GM12878 (cell line): Measurements from ENCODE around the gene ZNF554. TPM values are rescaled to one million over a fixed set of nuclear protein-coding genes. Genes with fewer than 3 reads are reported as not detected.

ENCODE experiments used
- BACH1 ChIP-seq: fragments of 450-650 bp; IDR thresholded peaks from 2 replicates; pipeline ENCODE4 v1.6.1; 2017; ENCODE audit warnings: mild to moderate bottlenecking, borderline replicate concordance
- BRCA1 ChIP-seq: IDR thresholded peaks from 2 replicates; pipeline ENCODE4 v1.6.1; 2011; ENCODE audit warnings: low read depth, low read length, improper control_type of control experiment
- CBX3 ChIP-seq: fragments of 200-600 bp; sonication (generic); IDR thresholded peaks from 2 replicates; pipeline ENCODE4 v1.6.1; 2016; ENCODE audit warnings: low read depth, borderline replicate concordance
- EED ChIP-seq: sonication (generic); IDR thresholded peaks from 2 replicates; pipeline ENCODE4 v1.6.1; 2016; ENCODE audit warnings: antibody characterized with exemption, low read depth
- EGR1 ChIP-seq, 2 experiments: IDR thresholded peaks; 1 replicate in 1 of 2; 2 replicates in 1 of 2; pipeline ENCODE4 v1.6.1; 2011 to 2012; ENCODE audit warnings: low read depth in 2 of 2, low read length in 2 of 2, borderline replicate concordance in 1 of 2, mild to moderate bottlenecking in 1 of 2, moderate library complexity in 1 of 2
- FOXK2 ChIP-seq: fragments of 450-650 bp; IDR thresholded peaks from 2 replicates; pipeline ENCODE4 v1.6.1; 2017; ENCODE audit warnings: mild to moderate bottlenecking, moderate library complexity
- FOXM1 ChIP-seq: IDR thresholded peaks from 2 replicates; pipeline ENCODE4 v1.6.1; 2012; ENCODE audit warnings: low read depth, mild to moderate bottlenecking, inconsistent platforms, low read length, moderate library complexity
- HCFC1 ChIP-seq: fragments of 150-350 bp; IDR thresholded peaks from 2 replicates; pipeline ENCODE4 v1.6.1; 2014; ENCODE audit warnings: low read length
- MTA2 ChIP-seq: fragments of 450-650 bp; IDR thresholded peaks from 2 replicates; pipeline ENCODE4 v1.6.1; 2016; ENCODE audit warnings: low read depth, mild to moderate bottlenecking, moderate library complexity
- MTA3 ChIP-seq: IDR thresholded peaks from 2 replicates; pipeline ENCODE4 v1.6.1; 2012; ENCODE audit warnings: low read length, inconsistent platforms, borderline replicate concordance
- NFYA ChIP-seq: IDR thresholded peaks from 2 replicates; pipeline ENCODE4 v1.6.1; 2011; ENCODE audit warnings: low read depth, mild to moderate bottlenecking, low read length, improper control_type of control experiment, borderline replicate concordance
- NFYB ChIP-seq: IDR thresholded peaks from 2 replicates; pipeline ENCODE4 v1.6.1; 2011; ENCODE audit warnings: low read depth, mild to moderate bottlenecking, low read length, improper control_type of control experiment, moderate library complexity; ENCODE audit not compliant: insufficient read depth
- NR2C2 ChIP-seq: IDR thresholded peaks from 2 replicates; pipeline ENCODE4 v1.6.1; 2011; ENCODE audit warnings: borderline replicate concordance, low read depth; ENCODE audit not compliant: control insufficient read depth, insufficient read length
- PAX5 ChIP-seq: IDR thresholded peaks from 2 replicates; pipeline ENCODE4 v1.6.1; 2011; ENCODE audit warnings: low read depth, low read length, borderline replicate concordance
- SMAD1 ChIP-seq: fragments of 450-650 bp; IDR thresholded peaks from 2 replicates; pipeline ENCODE4 v1.6.1; 2018; ENCODE audit warnings: mild to moderate bottlenecking, low read depth; ENCODE audit not compliant: partially characterized antibody
- TAF1 ChIP-seq: IDR thresholded peaks from 2 replicates; pipeline ENCODE4 v1.6.1; 2011; ENCODE audit warnings: mild to moderate bottlenecking, low read depth, low read length, borderline replicate concordance
- TCF7 ChIP-seq: IDR thresholded peaks from 2 replicates; pipeline ENCODE4 v1.6.1; 2014; ENCODE audit warnings: antibody characterized with exemption, borderline replicate concordance
- ZNF207 ChIP-seq: fragments of 450-650 bp; IDR thresholded peaks from 2 replicates; pipeline ENCODE4 v1.6.1; 2014; ENCODE audit warnings: antibody characterized with exemption, mild to moderate bottlenecking, borderline replicate concordance
- ZNF217 ChIP-seq: fragments of 450-650 bp; IDR thresholded peaks from 2 replicates; pipeline ENCODE4 v1.6.1; 2017; ENCODE audit warnings: antibody characterized with exemption, mild to moderate bottlenecking
- ZZZ3 ChIP-seq: IDR thresholded peaks from 2 replicates; pipeline ENCODE4 v1.6.1; 2011; ENCODE audit warnings: low read depth; ENCODE audit not compliant: control insufficient read depth, insufficient read length
- polyA plus RNA-seq, 11 experiments: library from polyadenylated mRNA; depleted of rRNA in 4 of 11; unstranded in 6 of 11; stranded (reverse) in 5 of 11; fragments of >200 nt; fragmentation: Nextera tagmentation in 4 of 11; fragmentation: Illumina TruSeq in 1 of 11; extraction: Ambion mirVana in 4 of 11; extraction: Trizol in 1 of 11; gene quantifications; 1 replicate in 1 of 11; 2 replicates in 10 of 11; pipeline versions ENCODE4 v1.2.1 to v1.2.3, GENCODE V29; 2011 to 2016; ENCODE audit warnings: inconsistent platforms in 2 of 11, missing spikeins in 2 of 11, low read depth in 1 of 11
- total RNA-seq, 4 experiments: library from RNA; depleted of rRNA in 3 of 4; stranded (reverse); fragments of >200 nt in 3 of 4; fragmentation: Illumina TruSeq in 1 of 4; extraction: Trizol in 1 of 4; gene quantifications; 2 replicates each; pipeline versions ENCODE4 v1.2.1 to v1.2.3, GENCODE V29; 2013 to 2021
- TF ChIP-seq, protein P1 (sequence below): IDR thresholded peaks from 2 replicates; pipeline ENCODE4 v1.6.1; 2012; ENCODE audit warnings: low read depth, low read length, improper control_type of control experiment
- TF ChIP-seq, protein P2 (sequence below): IDR thresholded peaks from 2 replicates; pipeline ENCODE4 v1.6.1; 2012; ENCODE audit warnings: mild to moderate bottlenecking, low read depth, low read length
- TF ChIP-seq, protein P3 (sequence below): IDR thresholded peaks from 2 replicates; pipeline ENCODE4 v1.6.1; 2011; ENCODE audit warnings: mild to moderate bottlenecking, low read depth, low read length, moderate library complexity; ENCODE audit not compliant: insufficient replicate concordance
- TF ChIP-seq, protein P4 (sequence below): fragments of 450-650 bp; IDR thresholded peaks from 2 replicates; pipeline ENCODE4 v1.6.1; 2017; ENCODE audit warnings: mild to moderate bottlenecking, low read depth, inconsistent platforms; ENCODE audit not compliant: poor library complexity, severe bottlenecking

Gene ZNF554
- total and polyA plus RNA-seq, 10 of the 15 experiments (the other 5 are each of a cell fraction or from before 2014, with no cell fraction given), result 0.19 to 2.1 (median 1.4) TPM

DNA sequence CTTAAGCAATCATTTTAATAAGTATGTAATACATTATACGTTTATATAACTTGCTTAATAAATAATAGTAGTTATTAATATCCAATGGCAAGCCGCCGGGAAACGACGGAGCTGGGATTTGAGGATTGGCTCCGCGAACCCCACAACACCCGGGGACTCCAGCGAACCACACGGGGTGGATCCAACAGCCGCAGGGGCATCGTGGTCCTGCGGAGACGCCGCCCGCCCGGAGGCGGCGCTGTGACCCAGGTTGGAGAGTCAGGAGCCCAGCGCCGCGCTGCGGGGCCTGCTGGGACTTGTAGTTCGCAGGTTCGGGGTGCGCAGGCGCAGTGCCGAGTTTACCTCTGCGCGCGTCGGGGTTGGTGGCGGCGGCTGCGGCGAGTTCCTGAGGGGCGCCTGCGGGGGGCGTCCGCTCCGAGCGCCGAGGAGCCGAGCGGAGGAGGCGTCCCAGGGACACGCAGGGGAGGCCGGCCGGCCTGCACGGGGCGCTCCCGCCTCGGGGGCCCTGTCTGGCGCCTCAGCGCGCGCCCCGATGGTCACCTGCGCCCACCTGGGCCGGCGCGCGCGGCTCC lies at the start of gene ZNF554 (continued):
- TF ChIP-seq, protein P1, sequence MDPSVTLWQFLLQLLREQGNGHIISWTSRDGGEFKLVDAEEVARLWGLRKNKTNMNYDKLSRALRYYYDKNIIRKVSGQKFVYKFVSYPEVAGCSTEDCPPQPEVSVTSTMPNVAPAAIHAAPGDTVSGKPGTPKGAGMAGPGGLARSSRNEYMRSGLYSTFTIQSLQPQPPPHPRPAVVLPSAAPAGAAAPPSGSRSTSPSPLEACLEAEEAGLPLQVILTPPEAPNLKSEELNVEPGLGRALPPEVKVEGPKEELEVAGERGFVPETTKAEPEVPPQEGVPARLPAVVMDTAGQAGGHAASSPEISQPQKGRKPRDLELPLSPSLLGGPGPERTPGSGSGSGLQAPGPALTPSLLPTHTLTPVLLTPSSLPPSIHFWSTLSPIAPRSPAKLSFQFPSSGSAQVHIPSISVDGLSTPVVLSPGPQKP, result no peak
- TF ChIP-seq MTA2 (no peak), PAX5 (peak; percentile 60; the same call in 1 of the 2 replicates), ZZZ3 (no peak), BRCA1 (no peak), BACH1 (peak; percentile 82), SMAD1 (no peak), NR2C2 (no peak), FOXK2 (no peak; the same call in 1 of the 2 replicates), TCF7 (no peak), TAF1 (no peak), CBX3 (no peak), NFYB (no peak), NFYA (no peak), HCFC1 (peak; percentile 99), MTA3 (no peak), ZNF207 (peak; percentile 68), EGR1 (IDR thresholded peaks at IDR 0.05; ENCODE audit: borderline replicate concordance in 1 of 2, low read depth in 2 of 2, low read length in 2 of 2) (no peak; a peak in 1 of 3 replicates), ZNF217 (peak; percentile 73; the same call in 1 of the 2 replicates), EED (peak; percentile 26; the same call in 1 of the 2 replicates), FOXM1 (no peak)
- TF ChIP-seq, protein P2, sequence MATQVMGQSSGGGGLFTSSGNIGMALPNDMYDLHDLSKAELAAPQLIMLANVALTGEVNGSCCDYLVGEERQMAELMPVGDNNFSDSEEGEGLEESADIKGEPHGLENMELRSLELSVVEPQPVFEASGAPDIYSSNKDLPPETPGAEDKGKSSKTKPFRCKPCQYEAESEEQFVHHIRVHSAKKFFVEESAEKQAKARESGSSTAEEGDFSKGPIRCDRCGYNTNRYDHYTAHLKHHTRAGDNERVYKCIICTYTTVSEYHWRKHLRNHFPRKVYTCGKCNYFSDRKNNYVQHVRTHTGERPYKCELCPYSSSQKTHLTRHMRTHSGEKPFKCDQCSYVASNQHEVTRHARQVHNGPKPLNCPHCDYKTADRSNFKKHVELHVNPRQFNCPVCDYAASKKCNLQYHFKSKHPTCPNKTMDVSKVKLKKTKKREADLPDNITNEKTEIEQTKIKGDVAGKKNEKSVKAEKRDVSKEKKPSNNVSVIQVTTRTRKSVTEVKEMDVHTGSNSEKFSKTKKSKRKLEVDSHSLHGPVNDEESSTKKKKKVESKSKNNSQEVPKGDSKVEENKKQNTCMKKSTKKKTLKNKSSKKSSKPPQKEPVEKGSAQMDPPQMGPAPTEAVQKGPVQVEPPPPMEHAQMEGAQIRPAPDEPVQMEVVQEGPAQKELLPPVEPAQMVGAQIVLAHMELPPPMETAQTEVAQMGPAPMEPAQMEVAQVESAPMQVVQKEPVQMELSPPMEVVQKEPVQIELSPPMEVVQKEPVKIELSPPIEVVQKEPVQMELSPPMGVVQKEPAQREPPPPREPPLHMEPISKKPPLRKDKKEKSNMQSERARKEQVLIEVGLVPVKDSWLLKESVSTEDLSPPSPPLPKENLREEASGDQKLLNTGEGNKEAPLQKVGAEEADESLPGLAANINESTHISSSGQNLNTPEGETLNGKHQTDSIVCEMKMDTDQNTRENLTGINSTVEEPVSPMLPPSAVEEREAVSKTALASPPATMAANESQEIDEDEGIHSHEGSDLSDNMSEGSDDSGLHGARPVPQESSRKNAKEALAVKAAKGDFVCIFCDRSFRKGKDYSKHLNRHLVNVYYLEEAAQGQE, result no peak
- TF ChIP-seq, protein P3, sequence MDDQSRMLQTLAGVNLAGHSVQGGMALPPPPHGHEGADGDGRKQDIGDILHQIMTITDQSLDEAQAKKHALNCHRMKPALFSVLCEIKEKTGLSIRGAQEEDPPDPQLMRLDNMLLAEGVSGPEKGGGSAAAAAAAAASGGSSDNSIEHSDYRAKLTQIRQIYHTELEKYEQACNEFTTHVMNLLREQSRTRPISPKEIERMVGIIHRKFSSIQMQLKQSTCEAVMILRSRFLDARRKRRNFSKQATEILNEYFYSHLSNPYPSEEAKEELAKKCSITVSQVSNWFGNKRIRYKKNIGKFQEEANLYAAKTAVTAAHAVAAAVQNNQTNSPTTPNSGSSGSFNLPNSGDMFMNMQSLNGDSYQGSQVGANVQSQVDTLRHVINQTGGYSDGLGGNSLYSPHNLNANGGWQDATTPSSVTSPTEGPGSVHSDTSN, result no peak
- TF ChIP-seq, protein P4, sequence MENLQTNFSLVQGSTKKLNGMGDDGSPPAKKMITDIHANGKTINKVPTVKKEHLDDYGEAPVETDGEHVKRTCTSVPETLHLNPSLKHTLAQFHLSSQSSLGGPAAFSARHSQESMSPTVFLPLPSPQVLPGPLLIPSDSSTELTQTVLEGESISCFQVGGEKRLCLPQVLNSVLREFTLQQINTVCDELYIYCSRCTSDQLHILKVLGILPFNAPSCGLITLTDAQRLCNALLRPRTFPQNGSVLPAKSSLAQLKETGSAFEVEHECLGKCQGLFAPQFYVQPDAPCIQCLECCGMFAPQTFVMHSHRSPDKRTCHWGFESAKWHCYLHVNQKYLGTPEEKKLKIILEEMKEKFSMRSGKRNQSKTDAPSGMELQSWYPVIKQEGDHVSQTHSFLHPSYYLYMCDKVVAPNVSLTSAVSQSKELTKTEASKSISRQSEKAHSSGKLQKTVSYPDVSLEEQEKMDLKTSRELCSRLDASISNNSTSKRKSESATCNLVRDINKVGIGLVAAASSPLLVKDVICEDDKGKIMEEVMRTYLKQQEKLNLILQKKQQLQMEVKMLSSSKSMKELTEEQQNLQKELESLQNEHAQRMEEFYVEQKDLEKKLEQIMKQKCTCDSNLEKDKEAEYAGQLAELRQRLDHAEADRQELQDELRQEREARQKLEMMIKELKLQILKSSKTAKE, result no peak
